ENCODE data around the gene RGS9. TPM values are rescaled to one million over a fixed set of nuclear protein-coding genes. Genes with fewer than 3 reads are reported as not detected.

The RGS9 gene
- total RNA-seq, result 0.81 and 2.2 TPM in 2 replicates

GRCh38 chr17:65137021-65137939, at the start of gene RGS9:
RGS9 (plus strand) TSS chr17:65137370; CDS start chr17:65137541, 171 bp downstream.

Other genes starting within 250 kb of the RGS9 start
- gene LRRC37A3, start 217.9 kb upstream of the RGS9 start, total RNA-seq, result 2.6 and 4.9 TPM in 2 replicates
- 28.3 and 32.0 TPM in 2 replicates for gene GNA13, start 80.6 kb upstream of the RGS9 start, total RNA-seq

Data from cardiac ventricle fibroblast (primary cell).